OCI-LY3 (cell line): ENCODE measurements around the gene PCGF1.

ENCODE experiments used
- H2AFZ ChIP-seq: fragments of 200-600, 300-600 bp; shearing (Covaris generic); 2 replicates; pipeline ENCODE4 v1.6.0; 2014; ENCODE audit warnings: antibody characterized with exemption, low read depth, low read length
- H3K27ac ChIP-seq: fragments of 200-600, 300-600 bp; sonication (generic); 2 replicates; pipeline ENCODE4 v1.5.1; 2014; ENCODE audit warnings: mild to moderate bottlenecking, low read length, moderate library complexity, mixed read lengths
- H3K27me3 ChIP-seq: fragments of 200-600, 300-600 bp; sonication (generic); 2 replicates; pipeline ENCODE4 v1.6.1; 2014; ENCODE audit warnings: low read depth, low read length, mixed read lengths
- H3K36me3 ChIP-seq: fragments of 200-600, 300-600 bp; sonication (generic); replicated peaks from 2 replicates; pipeline ENCODE3; 2014; ENCODE audit warnings: low read depth, low read length, mixed read lengths
- H3K4me1 ChIP-seq: fragments of 300-600, 200-600 bp; sonication (generic); 2 replicates; pipeline ENCODE4 v1.6.1; 2014; ENCODE audit warnings: low read length, mixed read lengths
- H3K4me2 ChIP-seq: fragments of 200-600, 300-600 bp; sonication (generic); 2 replicates; pipeline ENCODE4 v1.6.1; 2014; ENCODE audit warnings: low read length, mixed read lengths
- H3K4me3 ChIP-seq: fragments of 300-600, 200-600 bp; sonication (generic); 2 replicates; pipeline ENCODE4 v1.5.1; 2014; ENCODE audit warnings: antibody characterized with exemption, mild to moderate bottlenecking, low read length, moderate library complexity
- H3K79me2 ChIP-seq: fragments of 300-600, 200-600 bp; shearing (Covaris generic); 2 replicates; pipeline ENCODE4 v1.6.1; 2014; ENCODE audit warnings: mild to moderate bottlenecking, low read length, mixed read lengths
- H3K9ac ChIP-seq: fragments of 300-600, 200-600 bp; shearing (Covaris generic); 2 replicates; pipeline ENCODE4 v1.6.0; 2014; ENCODE audit warnings: mild to moderate bottlenecking, low read length, moderate library complexity
- H3K9me3 ChIP-seq: fragments of 200-600, 300-600 bp; shearing (Covaris generic); 2 replicates; pipeline ENCODE4 v1.6.1; 2014; ENCODE audit warnings: low read length, mixed read lengths; ENCODE audit not compliant: insufficient read depth
- H4K20me1 ChIP-seq: fragments of 200-600, 300-600 bp; sonication (generic); 2 replicates; pipeline ENCODE4 v1.6.1; 2016; ENCODE audit warnings: low read length, mixed read lengths; ENCODE audit not compliant: insufficient read depth
- CTCF ChIP-seq: fragments of 200-600, 300-600 bp; sonication (generic); IDR thresholded peaks from 2 replicates; pipeline ENCODE4 v1.5.1; 2014; ENCODE audit warnings: antibody characterized with exemption, low read length, low read depth
- EZH2phosphoT487 ChIP-seq: fragments of 200-600 bp; shearing (Covaris generic); IDR thresholded peaks from 2 replicates; pipeline ENCODE4 v1.6.1; 2018; ENCODE audit warnings: antibody characterized with exemption, mixed run types, low read depth

Gene PCGF1

GRCh38 chr2:74551942-74552913 lies 44.7 kb upstream of the PCGF1 start:
- Histone ChIP-seq H2AFZ (no peak overlapping the region), H3K27ac (no peak overlapping the region), H3K36me3 (no peaks in the 10 kb centered on the region), H3K9ac (no peak overlapping the region), H3K4me3 (no peak overlapping the region), H4K20me1 (no peaks in the 10 kb centered on the region), H3K4me2 (no peak overlapping the region), H3K9me3 (no peaks in the 10 kb centered on the region), H3K79me2 (peaks cover 3% of the 10 kb centered on the region; the same call in 1 of the 2 replicates), H3K4me1 (peaks cover 11% of the 10 kb centered on the region), H3K27me3 (no peaks in the 10 kb centered on the region)
- TF ChIP-seq EZH2phosphoT487 (no peak), CTCF (no peak)

GRCh38 chr2:74551530-74551929 lies 44.0 kb upstream of the PCGF1 start:
- Histone ChIP-seq H3K4me2 (no peak overlapping the region), H3K27ac (no peak overlapping the region), H3K36me3 (no peaks in the 10 kb centered on the region), H3K9me3 (no peaks in the 10 kb centered on the region), H4K20me1 (no peaks in the 10 kb centered on the region), H3K9ac (no peak overlapping the region), H3K27me3 (no peaks in the 10 kb centered on the region), H2AFZ (no peak overlapping the region), H3K79me2 (peaks cover 3% of the 10 kb centered on the region; the same call in 1 of the 2 replicates), H3K4me1 (peaks cover 11% of the 10 kb centered on the region), H3K4me3 (no peak overlapping the region)
- TF ChIP-seq EZH2phosphoT487 (no peak), CTCF (no peak)

- Histone ChIP-seq H3K27ac (no peak overlapping the region), H3K9ac (no peak overlapping the region), H3K4me1 (peaks cover 5% of the 10 kb centered on the region; the same call in 1 of the 2 replicates), H3K27me3 (no peaks in the 10 kb centered on the region), H3K36me3 (no peaks in the 10 kb centered on the region), H2AFZ (no peak overlapping the region), H4K20me1 (no peaks in the 10 kb centered on the region), H3K4me3 (no peak overlapping the region), H3K79me2 (no peaks in the 10 kb centered on the region), H3K9me3 (no peaks in the 10 kb centered on the region), H3K4me2 (no peak overlapping the region)
- TF ChIP-seq EZH2phosphoT487: no peak
- no peak for TF ChIP-seq CTCF
These were observed 42.7 kb upstream of the PCGF1 start for GRCh38 chr2:74550231-74550630.
